ENCODE measurements around the gene VPS35L. TPM values are rescaled to one million over a fixed set of nuclear protein-coding genes. Genes with fewer than 3 reads are reported as not detected.

The VPS35L gene
- total RNA-seq, 1 donor from 2014 or later = 79.0 TPM

DNA sequence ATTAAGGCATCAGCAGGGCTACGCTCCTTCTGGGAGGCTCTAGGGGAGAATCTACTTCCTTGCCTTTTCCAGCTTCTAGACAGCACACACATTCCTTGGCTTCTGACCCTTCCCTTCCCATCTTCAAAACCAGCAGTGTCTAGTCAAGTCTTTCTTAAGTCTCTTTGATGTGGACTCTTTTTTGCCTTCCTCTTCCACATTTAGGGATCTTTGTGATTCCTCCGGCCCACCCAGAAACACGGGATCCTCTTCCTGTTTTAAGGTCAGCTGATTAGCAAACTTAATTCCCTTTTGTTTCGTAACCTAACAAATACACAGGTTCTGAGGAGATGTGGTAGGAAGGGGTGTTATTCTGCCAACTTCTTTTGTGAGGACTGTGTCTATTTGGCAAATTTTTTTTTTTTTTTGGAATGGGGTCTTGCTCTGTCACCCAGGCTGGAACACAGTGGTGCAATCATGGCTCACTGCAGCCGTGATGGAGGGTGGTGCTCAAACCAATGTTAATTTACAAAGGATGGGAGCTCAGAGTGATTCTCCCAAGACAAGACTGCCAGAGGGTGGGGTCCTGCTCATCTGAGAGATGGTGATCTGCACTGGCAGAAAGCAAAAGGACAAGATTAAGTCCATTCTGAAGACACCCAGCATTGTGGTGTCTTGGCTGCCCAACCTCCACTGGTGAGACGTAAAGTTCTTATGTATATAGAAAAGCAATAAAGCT is 147.8 kb downstream of the VPS35L start:
- Mint-ChIP-seq H3K4me3 (ENCODE audit: unreplicated experiment) (no peak overlapping the region), H3K4me1 (ENCODE audit: unreplicated experiment) (peaks cover 21% of the 10 kb centered on the region), H3K27ac (ENCODE audit: unreplicated experiment) (no peak overlapping the region), H3K9me3 (ENCODE audit: unreplicated experiment) (no peaks in the 10 kb centered on the region), H3K36me3 (ENCODE audit: unreplicated experiment) (peaks cover 41% of the 10 kb centered on the region), H3K27me3 (ENCODE audit: unreplicated experiment) (no peaks in the 10 kb centered on the region)
- DNase-seq (ENCODE audit: extremely low spot score, unreplicated experiment) = no peak
- TF ChIP-seq, protein P1, sequence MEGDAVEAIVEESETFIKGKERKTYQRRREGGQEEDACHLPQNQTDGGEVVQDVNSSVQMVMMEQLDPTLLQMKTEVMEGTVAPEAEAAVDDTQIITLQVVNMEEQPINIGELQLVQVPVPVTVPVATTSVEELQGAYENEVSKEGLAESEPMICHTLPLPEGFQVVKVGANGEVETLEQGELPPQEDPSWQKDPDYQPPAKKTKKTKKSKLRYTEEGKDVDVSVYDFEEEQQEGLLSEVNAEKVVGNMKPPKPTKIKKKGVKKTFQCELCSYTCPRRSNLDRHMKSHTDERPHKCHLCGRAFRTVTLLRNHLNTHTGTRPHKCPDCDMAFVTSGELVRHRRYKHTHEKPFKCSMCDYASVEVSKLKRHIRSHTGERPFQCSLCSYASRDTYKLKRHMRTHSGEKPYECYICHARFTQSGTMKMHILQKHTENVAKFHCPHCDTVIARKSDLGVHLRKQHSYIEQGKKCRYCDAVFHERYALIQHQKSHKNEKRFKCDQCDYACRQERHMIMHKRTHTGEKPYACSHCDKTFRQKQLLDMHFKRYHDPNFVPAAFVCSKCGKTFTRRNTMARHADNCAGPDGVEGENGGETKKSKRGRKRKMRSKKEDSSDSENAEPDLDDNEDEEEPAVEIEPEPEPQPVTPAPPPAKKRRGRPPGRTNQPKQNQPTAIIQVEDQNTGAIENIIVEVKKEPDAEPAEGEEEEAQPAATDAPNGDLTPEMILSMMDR (IDR thresholded peaks at IDR 0.05) = no peak

DNA sequence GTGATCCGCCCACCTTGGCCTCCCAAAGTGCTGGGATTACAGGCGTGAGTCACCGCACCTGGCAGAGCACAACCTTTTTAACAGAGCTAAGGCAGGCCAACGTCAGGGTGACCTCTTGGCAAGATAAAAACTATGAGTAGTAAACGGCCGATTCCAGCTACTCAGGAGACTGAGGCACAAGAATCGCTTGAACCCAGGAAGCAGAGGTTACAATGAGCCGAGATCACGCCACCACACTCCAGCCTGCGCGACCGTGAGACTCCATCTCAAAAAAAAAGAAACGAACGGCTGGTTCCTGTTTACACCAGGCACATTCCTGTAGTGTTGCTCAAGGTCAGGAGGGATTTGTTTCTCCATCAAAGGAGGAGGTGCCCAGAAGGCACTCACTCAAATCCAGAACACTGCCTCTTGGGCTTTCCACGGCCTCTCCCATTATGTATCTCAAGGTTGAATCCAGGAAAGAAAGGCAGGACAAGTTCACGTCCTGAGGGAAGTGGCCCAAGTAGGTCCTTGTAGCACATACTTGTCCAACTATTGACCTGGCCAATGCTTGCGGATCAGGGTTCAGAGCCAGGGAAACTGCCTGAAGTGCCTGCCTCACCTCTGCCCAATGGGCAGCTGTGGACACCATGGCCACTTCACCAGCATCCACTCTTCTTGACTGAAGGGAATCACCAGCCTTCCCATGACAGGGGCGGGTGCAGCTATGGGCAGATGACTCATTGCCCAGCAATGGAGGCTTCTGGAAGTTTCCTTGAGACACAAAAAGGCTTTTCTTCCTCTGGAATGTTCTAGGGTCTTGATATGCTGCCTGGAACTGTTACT is 149.0 kb downstream of the VPS35L start:
- no peaks in the 10 kb centered on the region for H3K9me3 Mint-ChIP-seq (ENCODE audit: unreplicated experiment)
- TF ChIP-seq, protein P1 (IDR thresholded peaks at IDR 0.05) = no peak
- DNase-seq (ENCODE audit: extremely low spot score, unreplicated experiment) = no peak
- H3K27me3 Mint-ChIP-seq (ENCODE audit: unreplicated experiment) = no peaks in the 10 kb centered on the region
- no peak overlapping the region for H3K27ac Mint-ChIP-seq (ENCODE audit: unreplicated experiment)
- no peak overlapping the region for H3K4me3 Mint-ChIP-seq (ENCODE audit: unreplicated experiment)
- peaks cover 20% of the 10 kb centered on the region for H3K4me1 Mint-ChIP-seq (ENCODE audit: unreplicated experiment)
- H3K36me3 Mint-ChIP-seq (ENCODE audit: unreplicated experiment) = peaks cover 41% of the 10 kb centered on the region

GRCh38 chr16:19705146-19705501 is 149.6 kb downstream of the VPS35L start:
- H3K27me3 Mint-ChIP-seq (ENCODE audit: unreplicated experiment) = no peaks in the 10 kb centered on the region
- H3K27ac Mint-ChIP-seq (ENCODE audit: unreplicated experiment) = no peak overlapping the region
- DNase-seq (ENCODE audit: extremely low spot score, unreplicated experiment) = no peak
- no peak overlapping the region for H3K4me3 Mint-ChIP-seq (ENCODE audit: unreplicated experiment)
- H3K4me1 Mint-ChIP-seq (ENCODE audit: unreplicated experiment) = peaks cover 17% of the 10 kb centered on the region
- H3K36me3 Mint-ChIP-seq (ENCODE audit: unreplicated experiment) = peaks cover 44% of the 10 kb centered on the region
- no peaks in the 10 kb centered on the region for H3K9me3 Mint-ChIP-seq (ENCODE audit: unreplicated experiment)
- TF ChIP-seq, protein P1 (IDR thresholded peaks at IDR 0.05) = no peak

- no peaks in the 10 kb centered on the region for H3K27me3 Mint-ChIP-seq (ENCODE audit: unreplicated experiment)
- H3K4me1 Mint-ChIP-seq (ENCODE audit: unreplicated experiment) = peaks cover 9% of the 10 kb centered on the region
- peaks cover 38% of the 10 kb centered on the region for H3K36me3 Mint-ChIP-seq (ENCODE audit: unreplicated experiment)
- TF ChIP-seq, protein P1 (IDR thresholded peaks at IDR 0.05) = no peak
- no peaks in the 10 kb centered on the region for H3K9me3 Mint-ChIP-seq (ENCODE audit: unreplicated experiment)
- no peak overlapping the region for H3K27ac Mint-ChIP-seq (ENCODE audit: unreplicated experiment)
- DNase-seq (ENCODE audit: extremely low spot score, unreplicated experiment) = no peak
- no peak overlapping the region for H3K4me3 Mint-ChIP-seq (ENCODE audit: unreplicated experiment)
These were observed 150.3 kb downstream of the VPS35L start for GRCh38 chr16:19705843-19706242.

DNA sequence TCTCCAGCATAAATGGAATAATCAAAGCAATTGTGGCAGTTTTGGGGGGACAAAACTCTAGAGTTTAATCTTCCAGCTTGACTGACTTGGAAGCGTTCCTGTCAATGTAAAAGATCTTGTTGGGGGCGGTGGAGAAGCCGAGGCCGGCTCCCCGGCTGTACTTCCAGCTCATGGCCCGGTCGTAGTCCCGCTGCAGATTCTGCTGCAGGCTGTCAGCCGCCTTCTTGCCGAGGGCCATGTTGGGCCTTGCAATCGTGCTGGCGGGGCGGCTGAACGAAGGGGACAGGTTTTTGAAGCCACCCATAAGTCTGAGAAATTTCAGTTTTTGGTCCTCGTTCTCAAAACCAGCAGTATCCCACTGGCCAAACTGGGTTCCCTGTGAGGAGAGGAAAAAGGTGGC is 151.3 kb downstream of the VPS35L start:
- DNase-seq (ENCODE audit: extremely low spot score, unreplicated experiment) = no peak

More for the DNA sequence above, 151.3 kb downstream of the VPS35L start:
- no peak overlapping the region for H3K27ac Mint-ChIP-seq (ENCODE audit: unreplicated experiment)
- no peaks in the 10 kb centered on the region for H3K27me3 Mint-ChIP-seq (ENCODE audit: unreplicated experiment)
- no peaks in the 10 kb centered on the region for H3K9me3 Mint-ChIP-seq (ENCODE audit: unreplicated experiment)
- H3K4me3 Mint-ChIP-seq (ENCODE audit: unreplicated experiment) = no peak overlapping the region
- H3K36me3 Mint-ChIP-seq (ENCODE audit: unreplicated experiment) = peaks cover 38% of the 10 kb centered on the region
- TF ChIP-seq, protein P1 (IDR thresholded peaks at IDR 0.05) = no peak
- H3K4me1 Mint-ChIP-seq (ENCODE audit: unreplicated experiment) = peaks cover 4% of the 10 kb centered on the region

Measured in osteocyte (in vitro differentiated cells).